Ectodermal cell (in vitro differentiated cells): ENCODE results near the gene EFNA5.

ENCODE experiments used
- H3K27ac ChIP-seq: 2 replicates; pipeline ENCODE4 v1.7.0; 2013; ENCODE audit warnings: mild to moderate bottlenecking, low read depth, low read length; ENCODE audit not compliant: insufficient read depth, poor library complexity, severe bottlenecking
- H3K27me3 ChIP-seq: 2 replicates; pipeline ENCODE4 v1.7.0; 2013; ENCODE audit warnings: mild to moderate bottlenecking, low read length; ENCODE audit not compliant: insufficient read depth, control insufficient read depth, poor library complexity, severe bottlenecking
- H3K36me3 ChIP-seq: one replicate; pipeline ENCODE4 v1.7.0; 2013; ENCODE audit warnings: low read length; ENCODE audit not compliant: control insufficient read depth, insufficient read depth
- H3K4me1 ChIP-seq: one replicate; pipeline ENCODE4 v1.7.0; 2013; ENCODE audit warnings: low read length; ENCODE audit not compliant: control insufficient read depth, insufficient read depth
- H3K4me3 ChIP-seq: 2 replicates; pipeline ENCODE4 v1.7.0; 2013; ENCODE audit warnings: low read depth, low read length, control low read depth; ENCODE audit not compliant: insufficient read depth
- H3K9me3 ChIP-seq: 2 replicates; pipeline ENCODE4 v1.7.0; 2013; ENCODE audit warnings: mild to moderate bottlenecking, low read length, moderate library complexity; ENCODE audit not compliant: control insufficient read depth
- WGBS, 2 experiments: methylation state at CpG; one replicate each; pipeline ENCODE4 v1.1.7; 2013; ENCODE audit warnings: missing lambda C conversion rate in 2 of 2; 5-methylcytosine and 5-hydroxymethylcytosine counted together

Gene EFNA5

DNA sequence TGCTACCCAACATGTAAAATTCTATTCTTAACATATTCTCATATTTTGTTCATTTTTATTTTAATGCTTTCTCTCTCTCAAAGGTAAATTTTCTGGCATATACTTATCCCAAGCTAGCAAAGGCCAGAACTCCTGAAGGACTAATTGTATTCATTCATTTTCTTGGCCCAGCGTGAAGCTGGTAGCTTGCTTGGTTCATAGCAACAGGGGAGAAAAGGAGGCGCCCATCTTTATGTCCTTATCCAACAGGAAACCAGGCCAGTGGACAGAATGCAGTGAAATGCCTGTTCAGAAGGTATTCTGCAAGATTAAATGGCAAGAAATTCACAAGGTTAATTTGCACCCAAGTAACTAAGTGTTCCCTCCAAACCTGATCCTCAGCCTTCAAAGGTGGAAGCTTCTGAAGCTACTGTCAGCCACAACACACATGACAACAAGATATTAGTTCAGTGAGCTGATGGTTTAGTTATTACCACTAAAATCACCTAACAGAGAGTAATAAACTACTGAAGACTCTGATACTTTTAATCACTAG is 5.6 kb downstream of the EFNA5 start:
- Histone ChIP-seq H3K4me1 (peaks cover 31% of the 10 kb centered on the region), H3K27ac (no peak overlapping the region), H3K27me3 (no peaks in the 10 kb centered on the region), H3K36me3 (no peaks in the 10 kb centered on the region), H3K4me3 (peak overlapping the region; percentile 7), H3K9me3 (no peaks in the 10 kb centered on the region)
- WGBS, 2 experiments: 27 to 37% methylated on average over 2 of the region's 2 CpGs

DNA sequence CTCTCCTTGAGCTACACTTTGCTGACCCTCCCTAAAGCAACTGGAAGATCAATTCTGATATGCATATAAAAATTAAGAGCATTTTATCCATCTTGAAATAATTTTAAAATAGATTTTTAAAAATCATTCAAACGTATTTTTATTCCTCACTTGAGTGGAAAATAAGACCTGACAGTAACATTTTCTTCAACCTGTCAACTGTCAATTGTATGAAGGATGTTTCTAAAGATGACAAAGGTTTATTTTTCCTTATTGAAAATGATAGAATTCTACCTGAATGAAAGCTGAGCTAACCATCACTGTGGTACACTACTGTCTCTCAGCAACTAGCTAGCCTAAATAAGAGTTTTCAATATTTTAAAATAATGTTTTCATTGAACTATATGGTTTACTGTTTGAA is 7.0 kb downstream of the EFNA5 start:
- no CpG with 5 or more reads among the region's 1 CpG for WGBS, 2 experiments
- Histone ChIP-seq H3K9me3 (no peaks in the 10 kb centered on the region), H3K4me1 (peaks cover 32% of the 10 kb centered on the region)

DNA sequence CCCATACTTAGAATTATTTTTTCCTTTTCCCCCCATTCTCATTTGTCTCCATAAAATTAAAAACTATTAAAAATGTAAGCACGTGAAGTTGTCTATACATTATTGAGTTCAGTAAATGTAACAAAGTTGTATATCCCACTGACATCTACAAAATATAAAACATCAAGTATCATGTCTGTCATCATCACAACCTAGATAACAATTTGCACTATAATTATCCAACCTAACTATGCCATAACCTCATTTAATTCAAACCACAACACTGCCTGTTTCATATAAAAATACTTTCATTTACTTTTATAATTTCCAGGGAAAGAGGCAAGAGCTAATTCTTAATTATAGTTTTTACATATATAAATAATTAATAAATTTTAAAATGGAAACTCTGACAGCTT is 9.1 kb downstream of the EFNA5 start:
- H3K36me3 ChIP-seq: no peaks in the 10 kb centered on the region
- no peak overlapping the region for H3K4me3 ChIP-seq
- peaks cover 40% of the 10 kb centered on the region for H3K4me1 ChIP-seq
- no peak overlapping the region for H3K27ac ChIP-seq
- no peaks in the 10 kb centered on the region for H3K27me3 ChIP-seq
- no CpG with 5 or more reads among the region's 1 CpG for WGBS, 2 experiments
- no peaks in the 10 kb centered on the region for H3K9me3 ChIP-seq

More for the DNA sequence above, 7.0 kb downstream of the EFNA5 start:
- no peak overlapping the region for H3K27ac ChIP-seq
- no peaks in the 10 kb centered on the region for H3K27me3 ChIP-seq
- no peak overlapping the region for H3K4me3 ChIP-seq
- H3K36me3 ChIP-seq: no peaks in the 10 kb centered on the region

DNA sequence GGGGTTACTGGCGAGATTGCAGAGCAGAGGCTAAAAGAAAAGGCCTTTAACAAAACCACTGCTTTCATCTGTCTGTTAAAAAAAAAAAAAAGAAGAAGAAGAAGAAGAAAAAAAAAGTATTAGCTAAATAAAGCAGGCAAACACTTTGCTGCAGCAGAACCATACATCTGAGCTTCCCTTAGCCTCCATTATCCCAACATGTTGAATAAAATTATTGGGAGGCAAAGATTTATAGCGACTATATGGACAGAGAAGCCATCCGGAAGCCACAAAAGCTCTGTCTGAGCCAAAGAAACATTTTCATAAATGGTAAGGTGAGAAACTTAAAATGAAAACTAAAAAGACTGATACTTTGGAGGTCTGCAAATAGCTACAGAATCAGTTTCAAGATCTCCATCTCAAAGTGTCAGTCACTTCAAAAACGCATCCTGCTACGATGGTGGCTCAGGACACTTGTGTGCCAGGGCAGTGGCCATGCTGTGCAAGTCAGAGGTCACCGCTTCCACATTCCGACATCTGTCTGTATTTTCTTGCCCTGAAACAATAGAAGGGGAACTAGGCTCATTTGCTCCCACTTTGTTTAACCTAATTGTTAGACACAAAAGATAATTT is 9.6 kb downstream of the EFNA5 start:
- no peak overlapping the region for H3K4me3 ChIP-seq
- 33 to 36% methylated on average over 6 to 7 of the region's 7 CpGs for WGBS, 2 experiments
- no peaks in the 10 kb centered on the region for H3K9me3 ChIP-seq
- peak overlapping the region; percentile 2 for H3K27ac ChIP-seq
- H3K27me3 ChIP-seq: no peaks in the 10 kb centered on the region
- H3K4me1 ChIP-seq: peaks cover 37% of the 10 kb centered on the region
- H3K36me3 ChIP-seq: no peaks in the 10 kb centered on the region

DNA sequence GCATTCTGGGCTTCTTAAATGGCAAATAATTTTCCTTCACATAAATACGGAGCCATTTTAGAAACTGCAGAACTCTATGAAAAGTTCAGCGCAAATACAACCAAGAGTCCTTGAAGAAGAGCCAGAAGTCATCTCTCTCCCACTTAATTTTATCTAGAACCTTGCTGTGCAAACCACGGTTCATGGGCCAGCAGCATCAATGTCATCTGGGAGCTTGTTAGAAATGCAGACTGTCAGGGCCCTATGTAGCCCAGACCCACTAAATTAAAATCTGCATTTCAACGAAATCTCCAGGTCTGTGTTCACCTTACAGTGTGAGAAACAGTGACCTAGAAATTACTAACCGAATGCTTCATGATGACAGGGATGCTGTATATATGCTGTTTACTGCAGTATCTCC is 12.2 kb downstream of the EFNA5 start:
- 92 to 93% methylated on average over 5 of the region's 5 CpGs for WGBS, 2 experiments
- H3K9me3 ChIP-seq: no peaks in the 10 kb centered on the region
- peaks cover 51% of the 10 kb centered on the region for H3K4me1 ChIP-seq
- no peak overlapping the region for H3K4me3 ChIP-seq
- no peaks in the 10 kb centered on the region for H3K27me3 ChIP-seq
- H3K36me3 ChIP-seq: no peaks in the 10 kb centered on the region
- H3K27ac ChIP-seq: no peak overlapping the region

DNA sequence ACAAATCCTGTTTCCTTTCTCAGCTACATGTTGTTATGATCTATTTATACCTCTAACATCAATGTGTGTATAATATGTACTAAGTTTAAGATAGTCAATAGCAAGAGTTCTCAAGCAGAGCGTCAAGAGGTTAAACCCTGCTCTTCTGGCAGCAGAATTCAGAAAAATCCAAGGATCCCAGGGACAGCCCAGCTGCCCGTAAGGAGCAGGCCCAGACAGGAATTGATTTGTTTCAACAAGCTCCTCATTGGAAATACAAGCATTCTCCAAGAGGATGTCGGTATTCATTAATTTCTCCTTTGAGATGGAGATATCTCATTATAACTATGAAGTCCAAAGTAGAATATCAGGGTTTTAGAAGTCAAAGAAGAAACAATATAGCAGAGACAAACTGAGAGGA is 14.9 kb downstream of the EFNA5 start:
- Histone ChIP-seq H3K27me3 (no peaks in the 10 kb centered on the region), H3K4me3 (no peak overlapping the region), H3K9me3 (no peaks in the 10 kb centered on the region), H3K4me1 (peaks cover 66% of the 10 kb centered on the region), H3K27ac (no peak overlapping the region), H3K36me3 (no peaks in the 10 kb centered on the region)
- 47 to 56% methylated on average over 3 of the region's 3 CpGs for WGBS, 2 experiments

DNA sequence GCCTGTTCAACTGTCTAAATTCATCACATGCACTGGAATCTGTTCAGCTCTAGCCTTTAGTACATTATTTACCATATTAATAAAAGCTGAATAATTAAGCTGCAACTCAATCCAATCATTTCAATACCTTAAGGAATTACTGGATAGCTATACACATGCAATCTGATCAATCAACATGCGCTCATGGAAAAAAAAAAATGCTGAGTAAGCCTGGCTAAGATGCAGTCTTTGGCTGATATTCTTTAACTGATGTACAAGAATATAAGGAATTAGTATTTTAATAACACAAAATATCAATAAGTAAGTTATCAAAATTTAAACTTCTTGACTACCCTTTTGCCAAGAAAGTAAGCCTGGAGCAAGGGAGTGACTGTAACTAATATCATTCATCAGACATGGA is 15.9 kb downstream of the EFNA5 start:
- Histone ChIP-seq H3K4me1 (peaks cover 71% of the 10 kb centered on the region), H3K9me3 (no peaks in the 10 kb centered on the region), H3K36me3 (no peaks in the 10 kb centered on the region), H3K4me3 (no peak overlapping the region), H3K27me3 (no peaks in the 10 kb centered on the region), H3K27ac (no peak overlapping the region)
- WGBS, 2 experiments: 83 to 100% methylated on average over 1 of the region's 1 CpG

DNA sequence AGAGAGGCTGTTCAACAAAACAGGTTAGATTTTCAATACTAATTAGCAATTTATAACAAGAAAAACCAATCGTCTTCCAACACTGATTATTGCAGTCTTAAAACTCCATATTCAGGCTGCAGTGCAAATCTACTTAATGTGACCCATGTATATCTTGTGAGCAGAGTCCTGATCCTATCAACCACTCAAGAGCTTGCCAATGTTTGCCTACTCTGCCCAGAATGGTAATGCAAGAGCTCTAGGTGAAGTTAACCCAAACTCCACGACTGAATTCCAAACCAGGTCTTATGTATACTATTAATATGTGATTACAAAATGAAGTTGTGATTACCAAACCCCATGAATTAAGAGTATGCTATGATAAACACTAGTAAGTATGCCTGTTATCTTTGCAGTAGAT is 17.1 kb downstream of the EFNA5 start:
- H3K27ac ChIP-seq: no peak overlapping the region
- no peaks in the 10 kb centered on the region for H3K36me3 ChIP-seq
- WGBS, 2 experiments: 65 to 68% methylated on average over 1 to 2 of the region's 2 CpGs
- H3K9me3 ChIP-seq: no peaks in the 10 kb centered on the region
- peaks cover 69% of the 10 kb centered on the region for H3K4me1 ChIP-seq
- no peaks in the 10 kb centered on the region for H3K27me3 ChIP-seq
- H3K4me3 ChIP-seq: no peak overlapping the region

DNA sequence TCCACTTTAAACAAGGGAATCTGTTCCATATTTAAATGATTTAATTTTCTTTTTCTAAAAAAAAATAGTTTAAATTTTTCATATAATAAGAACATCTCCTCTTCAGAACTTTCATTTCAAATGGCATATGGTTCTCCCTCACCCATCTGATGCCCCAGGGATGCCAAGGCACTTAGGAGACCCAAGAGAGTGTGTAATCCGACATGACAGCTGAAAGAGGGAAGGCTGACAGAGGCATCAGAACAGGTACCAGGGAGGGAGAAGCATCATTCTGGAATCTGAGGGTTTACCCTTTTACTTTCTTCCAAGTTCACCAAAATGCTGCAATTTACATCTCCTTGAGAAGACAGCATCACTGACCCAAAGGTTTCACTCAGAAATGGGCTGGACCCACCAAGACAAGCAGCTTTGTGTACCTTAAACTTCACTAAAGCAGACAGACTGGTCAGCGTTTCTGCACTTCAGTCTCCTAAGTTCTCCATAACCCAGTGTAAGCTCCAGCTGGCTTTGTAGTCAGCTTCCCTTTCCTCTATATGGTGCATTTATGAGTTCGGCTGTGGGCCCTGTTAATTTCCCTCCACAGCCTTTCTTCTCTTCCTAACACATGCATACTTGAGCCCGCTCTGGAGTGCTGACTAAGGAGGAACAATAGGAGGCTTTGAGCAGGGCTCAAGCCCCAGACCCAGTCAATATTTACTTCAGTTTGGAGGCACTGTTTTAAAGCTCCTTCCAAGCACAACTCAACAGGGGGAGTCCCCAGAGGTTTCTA is 17.7 kb downstream of the EFNA5 start:
- Histone ChIP-seq H3K36me3 (no peaks in the 10 kb centered on the region), H3K9me3 (no peaks in the 10 kb centered on the region), H3K27ac (peak overlapping the region; percentile 64), H3K27me3 (no peaks in the 10 kb centered on the region), H3K4me3 (no peak overlapping the region), H3K4me1 (peaks cover 63% of the 10 kb centered on the region)
- WGBS, 2 experiments: 34 to 42% methylated on average over 4 of the region's 4 CpGs

DNA sequence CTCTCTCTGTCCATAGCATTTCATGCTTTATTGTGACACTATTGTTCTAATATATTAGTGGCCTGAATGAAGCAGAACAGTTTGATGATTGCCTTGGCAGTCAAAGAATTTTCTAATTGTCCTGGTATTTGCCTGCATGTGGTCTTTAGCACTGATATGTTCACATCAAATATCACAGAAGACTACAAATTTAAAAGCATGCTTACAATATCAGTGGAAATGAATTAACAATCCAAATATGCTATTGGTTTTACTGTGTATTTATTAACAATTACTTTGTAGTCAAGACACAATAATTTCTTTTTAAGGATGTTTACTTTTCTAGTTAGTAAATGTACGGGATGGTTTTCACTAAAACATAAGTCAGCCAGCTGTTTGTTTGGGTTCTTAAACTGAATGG is 18.3 kb downstream of the EFNA5 start:
- Histone ChIP-seq H3K36me3 (no peaks in the 10 kb centered on the region), H3K4me3 (no peak overlapping the region), H3K27me3 (no peaks in the 10 kb centered on the region), H3K27ac (no peak overlapping the region), H3K9me3 (no peaks in the 10 kb centered on the region), H3K4me1 (peaks cover 62% of the 10 kb centered on the region)
- WGBS, 2 experiments: 92% methylated on average over 1 of the region's 1 CpG; no CpG with 5 or more reads in 1 of the 2 experiments
